Measurements from ENCODE around the gene MRPL4. TPM values are rescaled to one million over a fixed set of nuclear protein-coding genes. Genes with fewer than 3 reads are reported as not detected.

Gene MRPL4
- total and polyA plus RNA-seq, 8 donors: 16.1 to 314 (median 52.4) TPM

DNA sequence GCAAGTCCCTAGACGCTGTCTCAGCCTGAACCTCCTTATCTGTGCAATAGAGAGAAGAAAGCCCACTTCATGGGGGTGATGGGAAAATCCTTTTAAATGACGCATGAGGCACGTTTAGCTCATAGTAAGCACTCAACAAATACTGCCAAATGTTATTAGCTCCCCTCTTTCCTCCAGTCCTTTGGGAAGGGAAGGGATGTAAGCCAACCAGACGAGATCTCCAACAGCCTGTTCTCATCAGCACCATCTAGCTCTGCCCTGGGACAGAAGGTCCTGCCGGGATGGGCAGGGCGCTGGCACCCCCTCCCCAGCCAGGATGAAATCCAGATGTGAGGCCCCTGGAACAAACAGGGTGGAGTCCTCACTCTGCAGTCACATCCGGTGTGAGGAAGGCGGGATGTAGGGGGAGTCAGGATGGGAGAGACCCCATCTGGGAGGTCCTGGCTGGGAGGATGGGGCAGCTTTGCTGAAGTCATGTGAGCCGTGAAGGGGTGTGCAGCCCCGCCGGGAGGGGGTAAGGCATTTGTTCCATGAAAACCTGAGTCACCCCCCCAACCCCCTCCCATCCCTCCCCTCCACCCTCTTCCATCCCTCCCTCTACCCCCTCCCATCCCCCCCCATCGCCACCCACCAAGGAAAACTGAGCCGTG, 25.5 kb upstream of the MRPL4 start:
- peak; percentile 44 to 94 for DNase-seq
- WGBS, 5 donors: 44 to 58% (median 55%) methylated on average over 11 to 13 of the region's 13 CpGs
- H3K36me3 ChIP-seq: peaks cover 13 to 17% (median 14%) of the 10 kb centered on the region in 4 donors
- peaks cover 0 to 7% (median 0%) of the 10 kb centered on the region in 3 donors for H3K27me3 ChIP-seq
- H3K9me3 ChIP-seq: no peaks in the 10 kb centered on the region
- H3K4me3 ChIP-seq: peak overlapping the region in 2 of 4 donors; percentile 0 to 7
- intact Hi-C loops (cut with DNase I; ENCODE audit: low total_unique reads): no loop called here
- H3K27ac ChIP-seq: peak overlapping the region; percentile 62 to 88 (median 75)
- TF ChIP-seq EP300 (IDR thresholded peaks at IDR 0.05) (no peak), POLR2AphosphoS5 (IDR thresholded peaks at IDR 0.05) (peak; percentile 66 to 84 (median 82))
- peaks cover 10 to 45% (median 40%) of the 10 kb centered on the region in 4 donors for H3K4me1 ChIP-seq

DNA sequence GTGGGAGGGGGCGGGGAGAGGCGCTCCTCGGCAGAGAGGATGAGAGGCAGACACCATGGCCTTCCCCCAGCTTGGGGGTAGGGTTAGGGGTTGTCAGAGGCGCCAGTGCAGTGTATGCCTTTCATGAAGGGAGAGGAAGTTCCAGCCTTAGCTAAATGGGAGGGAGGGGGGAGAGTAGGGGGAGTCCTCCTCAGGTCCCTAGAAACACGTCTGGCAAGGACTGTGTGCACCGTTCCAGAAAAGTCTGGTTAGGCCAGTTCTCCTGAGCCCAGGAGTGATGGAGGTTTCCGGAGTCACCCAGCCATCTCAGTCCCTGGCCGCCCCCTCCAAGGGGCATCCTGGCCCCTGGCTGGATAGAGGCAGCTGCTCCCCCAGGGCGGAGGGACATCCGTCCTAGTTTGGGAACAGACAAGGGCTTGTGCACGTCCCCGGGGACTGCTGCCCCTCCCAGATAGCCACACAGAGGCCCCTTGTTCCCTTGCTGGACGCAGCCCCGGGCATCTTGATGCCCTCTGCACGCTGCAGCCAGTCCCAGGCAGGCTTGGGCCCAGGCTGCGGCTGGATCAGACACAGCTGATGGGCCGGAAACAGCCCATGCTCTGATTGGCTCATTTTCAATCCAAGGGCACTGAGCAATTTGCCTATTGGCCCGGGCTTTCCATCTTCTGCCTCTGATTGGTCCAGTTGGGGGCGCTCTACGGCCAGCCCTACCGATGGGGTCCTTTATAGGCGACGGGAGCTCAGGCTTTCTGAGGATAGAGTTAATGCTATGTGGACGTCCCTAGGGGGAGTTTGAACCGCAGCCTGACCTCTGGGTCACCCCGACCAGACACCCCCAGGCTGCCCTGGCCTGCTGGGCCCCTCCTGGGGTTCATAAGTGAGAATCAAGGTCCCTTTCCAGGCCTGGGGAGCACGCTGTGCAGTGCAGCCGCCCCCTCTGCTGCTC, 24.7 kb upstream of the MRPL4 start:
- TF ChIP-seq POLR2A (IDR thresholded peaks at IDR 0.05) (no peak), CTCF (IDR thresholded peaks at IDR 0.05) (no peak), EP300 (IDR thresholded peaks at IDR 0.05) (no peak), POLR2AphosphoS5 (IDR thresholded peaks at IDR 0.05) (no peak)
- intact Hi-C loops (cut with DNase I; ENCODE audit: low total_unique reads): no loop called here
- 59 to 67% (median 60%) methylated on average over 11 to 28 of the region's 28 CpGs for WGBS, 5 donors
- Histone ChIP-seq H3K27me3 (peaks cover 0 to 7% (median 0%) of the 10 kb centered on the region in 3 donors), H3K27ac (peak overlapping the region; percentile 62 to 88 (median 75)), H3K4me1 (peaks cover 10 to 47% (median 43%) of the 10 kb centered on the region in 4 donors), H3K9me3 (no peaks in the 10 kb centered on the region), H3K4me3 (peak overlapping the region in 3 of 4 donors; percentile 0 to 7 (median 3)), H3K36me3 (peaks cover 13 to 17% (median 14%) of the 10 kb centered on the region in 4 donors)
- peak in 1 of 2 donors; percentile 78 for DNase-seq

GRCh38 chr19:10228393-10228792, 23.6 kb upstream of the MRPL4 start:
- no peak for DNase-seq
- TF ChIP-seq CTCF (IDR thresholded peaks at IDR 0.05) (no peak), POLR2AphosphoS5 (IDR thresholded peaks at IDR 0.05) (no peak), POLR2A (IDR thresholded peaks at IDR 0.05) (no peak), EP300 (IDR thresholded peaks at IDR 0.05) (no peak)
- Histone ChIP-seq H3K9me3 (no peaks in the 10 kb centered on the region), H3K27me3 (peaks cover 0 to 7% (median 0%) of the 10 kb centered on the region in 3 donors), H3K36me3 (peaks cover 13 to 14% (median 13%) of the 10 kb centered on the region in 4 donors), H3K27ac (peak overlapping the region in 4 of 5 donors; percentile 89 to 94 (median 92)), H3K4me1 (peaks cover 10 to 47% (median 43%) of the 10 kb centered on the region in 4 donors), H3K4me3 (no peak overlapping the region)
- intact Hi-C loops (cut with DNase I; ENCODE audit: low total_unique reads): no loop called here
- WGBS, 5 donors: 71 to 85% (median 73%) methylated on average over 5 of the region's 5 CpGs

- DNase-seq: peak in 1 of 2 donors; percentile 67
- intact Hi-C loops (cut with DNase I; ENCODE audit: low total_unique reads): no loop called here
- Histone ChIP-seq H3K27me3 (peaks cover 0 to 7% (median 0%) of the 10 kb centered on the region in 3 donors), H3K9me3 (no peaks in the 10 kb centered on the region), H3K4me1 (peaks cover 10 to 47% (median 43%) of the 10 kb centered on the region in 4 donors), H3K36me3 (peaks cover 7 to 9% (median 8%) of the 10 kb centered on the region in 4 donors), H3K27ac (peak overlapping the region in 4 of 5 donors; percentile 89 to 94 (median 92)), H3K4me3 (peak overlapping the region in 1 of 4 donors; percentile 96)
- 49 to 67% (median 57%) methylated on average over 2 of the region's 2 CpGs for WGBS, 5 donors
- TF ChIP-seq EP300 (IDR thresholded peaks at IDR 0.05) (no peak), POLR2A (IDR thresholded peaks at IDR 0.05) (no peak), POLR2AphosphoS5 (IDR thresholded peaks at IDR 0.05) (no peak), CTCF (IDR thresholded peaks at IDR 0.05) (peak in 5 of 7 experiments; percentile 10 to 62 (median 49))
These were observed 23.1 kb upstream of the MRPL4 start for GRCh38 chr19:10228920-10229319.
